ENCODE results near the gene ZBTB7C. TPM values are rescaled to one million over a fixed set of nuclear protein-coding genes. Genes with fewer than 3 reads are reported as not detected.

ZBTB7C gene
- total and polyA plus RNA-seq, 10 of the 15 experiments (the other 5 are each of a cell fraction or from before 2014, with no cell fraction given), result under 0.01 to 0.08 (median 0.01) TPM; not detected in 7

- no peaks in the 10 kb centered on the region for H3K4me1 ChIP-seq (ENCODE audit: control insufficient read depth, insufficient read depth, low read length)
- H3K9ac ChIP-seq (ENCODE audit: control insufficient read depth, insufficient read depth, low read length), result no peak overlapping the region
- TF ChIP-seq, protein P1, sequence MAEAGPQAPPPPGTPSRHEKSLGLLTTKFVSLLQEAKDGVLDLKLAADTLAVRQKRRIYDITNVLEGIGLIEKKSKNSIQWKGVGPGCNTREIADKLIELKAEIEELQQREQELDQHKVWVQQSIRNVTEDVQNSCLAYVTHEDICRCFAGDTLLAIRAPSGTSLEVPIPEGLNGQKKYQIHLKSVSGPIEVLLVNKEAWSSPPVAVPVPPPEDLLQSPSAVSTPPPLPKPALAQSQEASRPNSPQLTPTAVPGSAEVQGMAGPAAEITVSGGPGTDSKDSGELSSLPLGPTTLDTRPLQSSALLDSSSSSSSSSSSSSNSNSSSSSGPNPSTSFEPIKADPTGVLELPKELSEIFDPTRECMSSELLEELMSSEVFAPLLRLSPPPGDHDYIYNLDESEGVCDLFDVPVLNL (IDR thresholded peaks at IDR 0.05; ENCODE audit: low read depth, low read length), result no peak
- no peak for TF ChIP-seq RBBP5 (conservative IDR thresholded peaks at IDR 0.05)
- no peak for TF ChIP-seq NR2C1 (IDR thresholded peaks at IDR 0.05)
- no peak for TF ChIP-seq ZBTB33 (IDR thresholded peaks at IDR 0.05)
- no peak for TF ChIP-seq YY1 (IDR thresholded peaks at IDR 0.05; ENCODE audit: low read depth, low read length)
- no peak for TF ChIP-seq ZZZ3 (IDR thresholded peaks at IDR 0.05; ENCODE audit: control insufficient read depth, insufficient read length, low read depth)
- TF ChIP-seq ZNF687 (IDR thresholded peaks at IDR 0.05), result no peak
- no peak for TF ChIP-seq TCF7 (IDR thresholded peaks at IDR 0.05; ENCODE audit: borderline replicate concordance)
- TF ChIP-seq ZNF207 (IDR thresholded peaks at IDR 0.05; ENCODE audit: borderline replicate concordance), result no peak
- no peak for TF ChIP-seq JUND (IDR thresholded peaks at IDR 0.05; ENCODE audit: low read depth, low read length)
- TF ChIP-seq GATAD2B (conservative IDR thresholded peaks at IDR 0.05; ENCODE audit: low read depth), result no peak
- no peak for TF ChIP-seq RB1 (IDR thresholded peaks at IDR 0.05; ENCODE audit: borderline replicate concordance)
- H3K9me3 ChIP-seq (replicated peaks; ENCODE audit: control insufficient read depth, insufficient read depth, low read length), result no peaks in the 10 kb centered on the region
- H3K27ac ChIP-seq (ENCODE audit: control insufficient read depth, insufficient read depth), result no peak overlapping the region
- ATAC-seq (no peak), FAIRE-seq (no peak), DNase-seq (ENCODE audit: low read depth, low spot score) (no peak)
- BruUV-seq (replicated peaks), result no TSS peak
- ChIA-PET SMC1A (ENCODE audit: uncharacterized antibody, unreplicated experiment) (interaction anchor here (1.0 kb wide), 1 partner anchor 19 kb away, joined by 3 read pairs; no protein-coding TSS in a partner anchor), POLR2A (no interaction called here), CTCF (no interaction called here), RAD21 (ENCODE audit: unreplicated experiment) (no interaction called here)
- no peak overlapping the region for H2AFZ ChIP-seq (ENCODE audit: control insufficient read depth, low read depth, low read length)
- intact Hi-C loops (cut with micrococcal nuclease; ENCODE audit: unreplicated experiment), result no loop called here
- H3K36me3 ChIP-seq (ENCODE audit: control insufficient read depth in 2 of 2, insufficient read depth in 2 of 2, low read length in 1 of 2), result no peaks in the 10 kb centered on the region
- H3K27me3 ChIP-seq (replicated peaks in 1 of 2; ENCODE audit: control insufficient read depth in 2 of 2, insufficient read depth in 2 of 2, low read length in 1 of 2), result no peaks in the 10 kb centered on the region
- H3K79me2 ChIP-seq (ENCODE audit: control insufficient read depth, insufficient read depth, low read length), result no peaks in the 10 kb centered on the region
- H3K4me3 ChIP-seq, result no peak overlapping the region
- no peak overlapping the region for H3K4me2 ChIP-seq (ENCODE audit: control insufficient read depth, insufficient read depth)
- no peaks in the 10 kb centered on the region for H4K20me1 ChIP-seq (ENCODE audit: control insufficient read depth, insufficient read depth)
- in situ Hi-C loops (cut with MboI), result no loop called here
Observed at GRCh38 chr18:48256848-48257247, 152.3 kb downstream of the ZBTB7C start.

Data from GM12878 (cell line).